ENCODE data around the gene CORO7. TPM values are rescaled to one million over a fixed set of nuclear protein-coding genes. Genes with fewer than 3 reads are reported as not detected.

CORO7 gene
- total RNA-seq, 1 donor from 2014 or later = 14.6 TPM

GRCh38 chr16:4356820-4357219 lies 59.6 kb downstream of the CORO7 start:
- H3K4me1 ChIP-seq (ENCODE audit: control insufficient read depth in 3 of 3, insufficient read depth in 3 of 3, low read length in 3 of 3) = peaks cover 0 to 4% (median 4%) of the 10 kb centered on the region in 3 donors
- no peak overlapping the region for H3K27ac ChIP-seq (ENCODE audit: low read depth, low read length)
- no peaks in the 10 kb centered on the region for H3K27me3 ChIP-seq (ENCODE audit: control insufficient read depth in 3 of 3, insufficient read depth in 3 of 3, low read length in 3 of 3)
- no peak overlapping the region for H3K4me3 ChIP-seq (ENCODE audit: low read length in 3 of 3)
- no peaks in the 10 kb centered on the region for H3K9me3 ChIP-seq (ENCODE audit: control insufficient read depth in 3 of 3, low read length in 3 of 3)
- peaks cover 6 to 21% (median 15%) of the 10 kb centered on the region in 3 donors for H3K36me3 ChIP-seq (ENCODE audit: control insufficient read depth in 3 of 3, insufficient read depth in 3 of 3, low read length in 3 of 3)
- no peak overlapping the region for H3K9ac ChIP-seq (ENCODE audit: low read depth in 1 of 3, low read length in 3 of 3)

- Histone ChIP-seq H3K36me3 (ENCODE audit: control insufficient read depth in 3 of 3, insufficient read depth in 3 of 3, low read length in 3 of 3) (peaks cover 4 to 15% (median 6%) of the 10 kb centered on the region in 3 donors), H3K4me3 (ENCODE audit: low read length in 3 of 3) (no peak overlapping the region), H3K9me3 (ENCODE audit: control insufficient read depth in 3 of 3, low read length in 3 of 3) (no peaks in the 10 kb centered on the region)
These were observed 61.6 kb downstream of the CORO7 start for GRCh38 chr16:4354512-4355409.

GRCh38 chr16:4353675-4354074 lies 62.7 kb downstream of the CORO7 start:
- H3K9ac ChIP-seq (ENCODE audit: low read depth in 1 of 3, low read length in 3 of 3) = no peak overlapping the region
- H3K27ac ChIP-seq (ENCODE audit: low read depth, low read length) = no peak overlapping the region
- no peaks in the 10 kb centered on the region for H3K27me3 ChIP-seq (ENCODE audit: control insufficient read depth in 3 of 3, insufficient read depth in 3 of 3, low read length in 3 of 3)
- H3K36me3 ChIP-seq (ENCODE audit: control insufficient read depth in 3 of 3, insufficient read depth in 3 of 3, low read length in 3 of 3) = peaks cover 4 to 15% (median 6%) of the 10 kb centered on the region in 3 donors
- no peak overlapping the region for H3K4me3 ChIP-seq (ENCODE audit: low read length in 3 of 3)
- H3K4me1 ChIP-seq (ENCODE audit: control insufficient read depth in 3 of 3, insufficient read depth in 3 of 3, low read length in 3 of 3) = peaks cover 6 to 12% (median 11%) of the 10 kb centered on the region in 3 donors
- H3K9me3 ChIP-seq (ENCODE audit: control insufficient read depth in 3 of 3, low read length in 3 of 3) = no peaks in the 10 kb centered on the region

More at GRCh38 chr16:4354512-4355409, 61.6 kb downstream of the CORO7 start:
- no peak overlapping the region for H3K27ac ChIP-seq (ENCODE audit: low read depth, low read length)
- H3K27me3 ChIP-seq (ENCODE audit: control insufficient read depth in 3 of 3, insufficient read depth in 3 of 3, low read length in 3 of 3) = no peaks in the 10 kb centered on the region
- peak overlapping the region in 1 of 3 donors; percentile 10 for H3K9ac ChIP-seq (ENCODE audit: low read depth in 1 of 3, low read length in 3 of 3)
- peaks cover 6 to 14% (median 13%) of the 10 kb centered on the region in 3 donors for H3K4me1 ChIP-seq (ENCODE audit: control insufficient read depth in 3 of 3, insufficient read depth in 3 of 3, low read length in 3 of 3)

- peaks cover 13 to 18% (median 17%) of the 10 kb centered on the region in 3 donors for H3K4me1 ChIP-seq (ENCODE audit: control insufficient read depth in 3 of 3, insufficient read depth in 3 of 3, low read length in 3 of 3)
- peaks cover 0 to 8% (median 3%) of the 10 kb centered on the region in 3 donors for H3K36me3 ChIP-seq (ENCODE audit: control insufficient read depth in 3 of 3, insufficient read depth in 3 of 3, low read length in 3 of 3)
- no peaks in the 10 kb centered on the region for H3K27me3 ChIP-seq (ENCODE audit: control insufficient read depth in 3 of 3, insufficient read depth in 3 of 3, low read length in 3 of 3)
- no peak overlapping the region for H3K9ac ChIP-seq (ENCODE audit: low read depth in 1 of 3, low read length in 3 of 3)
- H3K27ac ChIP-seq (ENCODE audit: low read depth, low read length) = no peak overlapping the region
- no peak overlapping the region for H3K4me3 ChIP-seq (ENCODE audit: low read length in 3 of 3)
- H3K9me3 ChIP-seq (ENCODE audit: control insufficient read depth in 3 of 3, low read length in 3 of 3) = no peaks in the 10 kb centered on the region
These were observed 63.6 kb downstream of the CORO7 start for GRCh38 chr16:4352843-4353242.

GRCh38 chr16:4351880-4352279 lies 64.5 kb downstream of the CORO7 start:
- Histone ChIP-seq H3K36me3 (ENCODE audit: control insufficient read depth in 3 of 3, insufficient read depth in 3 of 3, low read length in 3 of 3) (peaks cover 0 to 4% (median 2%) of the 10 kb centered on the region in 3 donors), H3K27ac (ENCODE audit: low read depth, low read length) (no peak overlapping the region), H3K27me3 (ENCODE audit: control insufficient read depth in 3 of 3, insufficient read depth in 3 of 3, low read length in 3 of 3) (no peaks in the 10 kb centered on the region), H3K9ac (ENCODE audit: low read depth in 1 of 3, low read length in 3 of 3) (peak overlapping the region in 1 of 3 donors; percentile 16), H3K4me3 (ENCODE audit: low read length in 3 of 3) (no peak overlapping the region), H3K4me1 (ENCODE audit: control insufficient read depth in 3 of 3, insufficient read depth in 3 of 3, low read length in 3 of 3) (peaks cover 15 to 27% (median 22%) of the 10 kb centered on the region in 3 donors), H3K9me3 (ENCODE audit: control insufficient read depth in 3 of 3, low read length in 3 of 3) (no peaks in the 10 kb centered on the region)

GRCh38 chr16:4350787-4351659 lies 65.4 kb downstream of the CORO7 start, which contains the start of gene PAM16:
Gene PAM16 (minus strand): TSS chr16:4351321. CDS start chr16:4351234, 87 bp downstream.
- peaks cover 0 to 2% (median 2%) of the 10 kb centered on the region in 3 donors for H3K36me3 ChIP-seq (ENCODE audit: control insufficient read depth in 3 of 3, insufficient read depth in 3 of 3, low read length in 3 of 3)
- H3K4me1 ChIP-seq (ENCODE audit: control insufficient read depth in 3 of 3, insufficient read depth in 3 of 3, low read length in 3 of 3) = peaks cover 15 to 28% (median 22%) of the 10 kb centered on the region in 3 donors
- H3K27ac ChIP-seq (ENCODE audit: low read depth, low read length) = peak within 1 kb of the TSS; percentile 56
- peak within 1 kb of the TSS; percentile 89 to 97 (median 95) for H3K4me3 ChIP-seq (ENCODE audit: low read length in 3 of 3)
- H3K27me3 ChIP-seq (ENCODE audit: control insufficient read depth in 3 of 3, insufficient read depth in 3 of 3, low read length in 3 of 3) = no peaks in the 10 kb centered on the region
- H3K9ac ChIP-seq (ENCODE audit: low read depth in 1 of 3, low read length in 3 of 3) = peak within 1 kb of the TSS; percentile 78 to 94 (median 89)
- no peaks in the 10 kb centered on the region for H3K9me3 ChIP-seq (ENCODE audit: control insufficient read depth in 3 of 3, low read length in 3 of 3)

GRCh38 chr16:4350365-4350786 lies 66.0 kb downstream of the CORO7 start:
- Histone ChIP-seq H3K9me3 (ENCODE audit: control insufficient read depth in 3 of 3, low read length in 3 of 3) (no peaks in the 10 kb centered on the region), H3K27me3 (ENCODE audit: control insufficient read depth in 3 of 3, insufficient read depth in 3 of 3, low read length in 3 of 3) (no peaks in the 10 kb centered on the region), H3K4me3 (ENCODE audit: low read length in 3 of 3) (peak overlapping the region; percentile 89 to 97 (median 95)), H3K27ac (ENCODE audit: low read depth, low read length) (peak overlapping the region; percentile 56), H3K4me1 (ENCODE audit: control insufficient read depth in 3 of 3, insufficient read depth in 3 of 3, low read length in 3 of 3) (peaks cover 15 to 34% (median 23%) of the 10 kb centered on the region in 3 donors), H3K9ac (ENCODE audit: low read depth in 1 of 3, low read length in 3 of 3) (peak overlapping the region; percentile 78 to 94 (median 89)), H3K36me3 (ENCODE audit: control insufficient read depth in 3 of 3, insufficient read depth in 3 of 3, low read length in 3 of 3) (peaks cover 0 to 2% (median 2%) of the 10 kb centered on the region in 3 donors)

GRCh38 chr16:4349332-4349731 lies 67.1 kb downstream of the CORO7 start:
- Histone ChIP-seq H3K4me3 (ENCODE audit: low read length in 3 of 3) (no peak overlapping the region), H3K9ac (ENCODE audit: low read depth in 1 of 3, low read length in 3 of 3) (no peak overlapping the region), H3K9me3 (ENCODE audit: control insufficient read depth in 3 of 3, low read length in 3 of 3) (no peaks in the 10 kb centered on the region), H3K27me3 (ENCODE audit: control insufficient read depth in 3 of 3, insufficient read depth in 3 of 3, low read length in 3 of 3) (no peaks in the 10 kb centered on the region), H3K4me1 (ENCODE audit: control insufficient read depth in 3 of 3, insufficient read depth in 3 of 3, low read length in 3 of 3) (peaks cover 15 to 34% (median 25%) of the 10 kb centered on the region in 3 donors), H3K27ac (ENCODE audit: low read depth, low read length) (no peak overlapping the region), H3K36me3 (ENCODE audit: control insufficient read depth in 3 of 3, insufficient read depth in 3 of 3, low read length in 3 of 3) (peaks cover 0 to 2% (median 2%) of the 10 kb centered on the region in 3 donors)

GRCh38 chr16:4347765-4348509 lies 68.5 kb downstream of the CORO7 start:
- H3K27ac ChIP-seq (ENCODE audit: low read depth, low read length) = no peak overlapping the region
- H3K27me3 ChIP-seq (ENCODE audit: control insufficient read depth in 3 of 3, insufficient read depth in 3 of 3, low read length in 3 of 3) = no peaks in the 10 kb centered on the region
- peaks cover 15 to 35% (median 34%) of the 10 kb centered on the region in 3 donors for H3K4me1 ChIP-seq (ENCODE audit: control insufficient read depth in 3 of 3, insufficient read depth in 3 of 3, low read length in 3 of 3)
- H3K9ac ChIP-seq (ENCODE audit: low read depth in 1 of 3, low read length in 3 of 3) = peak overlapping the region in 2 of 3 donors; percentile 23 to 57
- no peak overlapping the region for H3K4me3 ChIP-seq (ENCODE audit: low read length in 3 of 3)
- no peaks in the 10 kb centered on the region for H3K9me3 ChIP-seq (ENCODE audit: control insufficient read depth in 3 of 3, low read length in 3 of 3)
- H3K36me3 ChIP-seq (ENCODE audit: control insufficient read depth in 3 of 3, insufficient read depth in 3 of 3, low read length in 3 of 3) = peaks cover 0 to 2% (median 0%) of the 10 kb centered on the region in 3 donors
